Activated naive CD4-positive, alpha-beta T cell (primary cell): ENCODE results near the gene FARS2.
"Not testable (repeated sequence)": the region's sequence is repeated elsewhere in the genome, so short reads cannot be mapped to it uniquely, and the experiment has no call there.

Source experiments
- DNase-seq, 4 experiments: peaks; one replicate each; lab custom pipeline; 2025; lab: John Stamatoyannopoulos, UW

FARS2 gene

DNA sequence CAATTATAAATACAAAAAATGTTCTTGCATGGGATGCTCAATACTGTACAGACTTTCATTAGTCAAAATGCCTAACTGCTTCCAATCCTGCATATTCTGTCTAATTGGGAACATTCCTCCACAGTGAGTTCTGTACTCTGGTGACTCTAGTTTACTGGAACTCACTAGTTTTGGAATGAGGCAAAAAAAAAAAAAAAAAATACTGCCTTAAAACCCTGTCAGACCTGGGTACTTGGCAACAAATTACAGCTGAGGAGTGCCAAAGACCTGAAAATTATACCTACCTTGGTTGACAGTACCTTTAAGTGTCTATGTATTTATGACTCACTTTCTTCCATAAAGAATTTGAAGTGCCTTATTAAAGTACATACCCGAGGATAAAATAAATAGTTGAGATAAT lies 276.7 kb downstream of the FARS2 start:
- DNase-seq: no peak

DNA sequence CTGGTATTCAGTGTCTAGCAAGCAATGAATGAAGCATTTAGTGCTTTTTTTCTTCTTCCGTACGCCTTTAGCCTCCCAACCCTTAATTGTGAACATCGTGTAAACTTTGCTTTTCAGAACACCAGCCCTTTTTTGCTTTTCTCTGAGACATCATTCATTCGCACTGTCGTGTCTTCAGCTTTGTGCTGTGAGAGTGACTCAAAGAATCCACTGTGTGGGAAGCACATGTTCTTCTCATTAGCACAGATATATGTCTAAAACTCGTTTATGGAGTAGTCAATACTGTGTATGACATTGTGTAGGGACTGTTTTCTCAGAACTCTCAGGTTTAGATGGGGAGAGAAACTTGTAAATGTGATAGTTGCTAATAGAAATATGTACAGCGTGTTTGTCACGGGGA lies 279.1 kb downstream of the FARS2 start:
- DNase-seq: no peak

DNA sequence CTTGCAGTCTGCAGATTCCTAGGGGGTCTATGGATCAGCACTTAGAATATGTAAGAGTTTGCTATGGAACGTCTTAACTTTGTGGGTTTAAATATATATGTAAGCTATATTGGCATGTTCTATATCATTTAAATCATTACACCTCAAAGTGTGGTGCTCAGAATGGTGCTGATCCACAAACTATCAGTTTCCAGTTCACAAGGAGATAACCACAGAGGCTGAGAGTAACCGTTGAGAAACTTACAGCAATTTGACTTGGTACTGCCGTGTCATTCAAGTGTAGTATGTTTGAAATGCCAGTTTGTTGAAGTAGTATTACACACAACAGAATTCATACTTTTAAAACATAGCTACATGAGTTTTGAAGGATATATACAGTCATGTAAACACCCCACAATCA lies 279.7 kb downstream of the FARS2 start:
- no peak for DNase-seq

- DNase-seq: no peak
Measured at GRCh38 chr6:5541751-5542432, 280.6 kb downstream of the FARS2 start.

- no peak for DNase-seq
Measured at GRCh38 chr6:5547556-5547955, 286.2 kb downstream of the FARS2 start.

- DNase-seq: no peak
Measured at GRCh38 chr6:5550631-5551030, 289.3 kb downstream of the FARS2 start.

DNA sequence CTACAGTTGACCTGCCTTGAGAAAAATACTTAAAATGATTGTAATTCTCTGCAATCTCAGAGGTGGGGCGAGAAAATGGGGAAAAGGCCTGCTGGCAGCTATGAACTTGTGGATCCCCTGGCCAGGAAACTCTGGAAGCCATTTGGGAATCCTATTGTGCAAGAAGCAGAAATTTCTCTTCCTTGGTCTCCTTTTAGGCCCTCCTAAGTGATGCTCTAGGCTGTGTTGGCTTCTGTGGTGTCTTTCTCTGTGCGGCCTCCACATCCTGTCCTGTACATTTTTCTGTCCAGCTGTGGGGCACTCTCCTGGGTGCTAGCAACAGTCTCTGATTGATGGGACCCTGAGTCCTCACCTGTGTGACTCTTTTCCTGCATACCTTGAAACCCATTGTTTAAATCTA lies 290.9 kb downstream of the FARS2 start:
- no peak for DNase-seq

GRCh38 chr6:5553767-5554166 lies 292.5 kb downstream of the FARS2 start:
- no peak for DNase-seq

GRCh38 chr6:5554226-5554625 lies 292.9 kb downstream of the FARS2 start:
- no peak for DNase-seq

DNA sequence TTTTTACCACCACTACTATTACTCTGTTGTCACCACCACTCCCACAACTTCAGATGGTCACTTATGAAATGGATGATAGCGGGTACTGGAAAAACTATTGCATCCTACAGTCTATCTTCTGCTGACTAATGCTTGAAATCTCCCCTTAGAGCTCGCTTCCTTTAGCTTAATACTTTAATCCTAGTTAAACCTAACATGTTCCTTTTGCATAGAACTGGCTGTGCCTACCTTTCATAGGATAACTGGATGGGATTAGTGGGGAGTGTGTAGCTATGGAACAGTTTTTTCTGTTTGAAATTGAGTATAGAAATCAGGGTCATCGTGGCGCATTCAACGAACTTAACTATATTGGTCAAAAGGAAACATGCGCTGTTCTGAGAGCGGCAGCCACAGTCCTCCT lies 294.7 kb downstream of the FARS2 start:
- DNase-seq: no peak

DNA sequence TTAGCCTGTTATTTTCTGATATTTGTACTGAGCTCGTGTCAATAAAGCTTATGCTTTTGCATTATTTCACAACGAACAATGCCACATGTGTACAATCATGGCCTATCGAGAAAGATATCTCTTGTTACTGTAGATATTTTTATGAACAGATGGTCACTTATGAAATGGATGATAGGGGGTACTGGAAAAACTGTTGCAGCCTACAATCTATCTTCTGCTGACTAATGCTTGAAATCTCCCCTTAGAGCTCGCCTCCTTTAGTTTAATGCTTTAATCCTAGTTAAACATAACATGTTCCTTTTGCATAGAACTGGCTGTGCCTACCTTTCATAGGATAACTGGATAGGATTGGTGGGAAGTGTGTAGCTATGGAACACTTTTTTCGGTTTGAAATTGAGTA lies 296.2 kb downstream of the FARS2 start:
- DNase-seq: no peak

DNA sequence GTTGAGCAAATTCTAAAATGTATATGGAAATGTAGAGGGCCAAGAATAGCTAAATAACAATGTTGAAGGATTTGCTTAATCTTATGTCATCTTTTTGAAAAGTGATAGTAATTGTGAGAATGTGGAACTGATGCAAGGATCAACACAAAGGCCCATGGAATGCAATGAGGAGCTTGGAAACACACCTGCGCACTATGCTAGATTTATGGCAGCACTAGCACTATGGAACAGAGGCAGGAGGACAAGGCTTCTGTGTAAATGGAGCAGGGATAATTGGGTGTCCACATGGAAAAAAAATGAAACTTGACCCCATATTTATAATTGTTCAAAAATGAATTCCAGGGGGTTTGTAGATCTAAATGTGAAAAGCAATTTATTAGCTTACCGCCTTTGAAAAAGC lies 298.3 kb downstream of the FARS2 start:
- no peak for DNase-seq

DNA sequence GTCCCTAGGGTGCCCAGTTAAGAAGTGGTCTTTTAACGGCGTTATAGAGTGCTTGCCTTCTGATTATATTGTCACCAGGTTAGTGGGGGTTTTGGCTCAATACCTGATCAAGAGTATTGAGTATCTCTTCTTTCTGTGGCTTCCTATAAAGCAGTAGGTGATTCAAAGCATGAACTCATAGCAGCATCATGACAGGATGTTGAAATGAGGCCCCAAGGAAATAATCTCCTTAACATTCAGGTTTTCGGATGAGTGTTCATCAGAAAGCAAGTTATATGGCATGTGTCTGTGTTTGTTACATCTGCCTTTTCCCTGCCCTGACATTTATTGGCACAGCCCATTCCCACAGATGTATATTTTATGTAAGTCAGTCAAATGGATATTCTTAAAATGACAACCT lies 301.0 kb downstream of the FARS2 start:
- no peak for DNase-seq

GRCh38 chr6:5563086-5563485 lies 301.8 kb downstream of the FARS2 start:
- DNase-seq: no peak

DNA sequence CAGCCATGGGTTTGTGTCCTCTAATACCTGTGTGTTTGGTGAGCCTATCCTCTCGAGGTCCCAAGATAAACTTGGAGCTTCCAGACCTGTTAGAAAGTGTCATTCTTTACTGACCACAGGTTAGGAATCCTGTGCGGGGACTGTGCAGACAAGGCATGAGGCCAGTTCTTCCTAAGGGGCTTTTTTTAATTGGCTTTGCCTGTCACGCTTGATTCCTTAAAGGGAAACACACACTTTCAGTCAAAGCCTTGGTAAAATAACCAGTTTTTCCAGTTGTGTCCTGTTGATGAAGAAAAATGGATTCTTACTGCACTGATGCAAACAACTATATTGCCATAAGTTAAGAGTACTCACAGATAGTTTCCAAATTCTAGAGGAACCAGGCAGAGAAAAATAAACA lies 303.4 kb downstream of the FARS2 start:
- not testable (repeated sequence) for DNase-seq

- no peak for DNase-seq
Measured at GRCh38 chr6:5565971-5566370, 304.7 kb downstream of the FARS2 start.

DNA sequence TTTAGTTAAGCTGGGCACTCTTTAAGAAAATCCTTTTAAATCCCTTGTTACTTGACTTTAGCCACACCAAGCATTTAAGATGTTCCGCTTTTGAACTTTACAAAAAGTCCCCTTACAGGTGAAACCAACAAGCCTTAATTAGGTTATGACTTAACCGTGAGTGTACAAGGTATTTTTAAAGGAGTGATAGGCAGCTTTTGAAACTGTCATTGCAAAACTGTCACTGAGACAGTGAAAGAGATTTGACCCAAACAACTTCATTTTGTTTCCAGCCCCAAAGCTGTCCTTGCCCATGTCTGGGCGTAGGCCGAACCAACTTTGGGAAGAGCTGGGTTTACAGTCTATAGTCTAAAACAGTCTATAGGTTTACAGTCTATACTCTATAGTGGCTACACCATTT lies 305.4 kb downstream of the FARS2 start:
- DNase-seq: no peak

DNA sequence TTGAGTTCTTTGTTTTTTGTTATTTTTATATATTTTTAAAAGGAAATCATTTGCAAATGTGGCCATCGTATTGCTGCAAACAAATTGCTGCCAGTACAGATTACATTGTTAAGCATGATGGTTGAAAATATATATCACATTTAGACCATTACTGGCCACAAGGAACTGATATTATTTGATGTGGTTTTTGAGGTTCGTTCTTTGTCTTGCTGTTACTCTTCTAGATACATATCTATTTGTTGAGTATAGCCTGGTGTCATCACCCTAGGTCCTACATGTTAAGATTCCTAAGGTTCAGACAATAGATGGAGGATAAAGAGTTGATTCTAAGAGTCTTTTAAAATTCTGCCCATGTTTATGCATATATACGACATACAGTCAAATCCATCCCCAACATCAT lies 306.0 kb downstream of the FARS2 start:
- DNase-seq: no peak

- DNase-seq: no peak
Measured at GRCh38 chr6:5567890-5568289, 306.6 kb downstream of the FARS2 start.

DNA sequence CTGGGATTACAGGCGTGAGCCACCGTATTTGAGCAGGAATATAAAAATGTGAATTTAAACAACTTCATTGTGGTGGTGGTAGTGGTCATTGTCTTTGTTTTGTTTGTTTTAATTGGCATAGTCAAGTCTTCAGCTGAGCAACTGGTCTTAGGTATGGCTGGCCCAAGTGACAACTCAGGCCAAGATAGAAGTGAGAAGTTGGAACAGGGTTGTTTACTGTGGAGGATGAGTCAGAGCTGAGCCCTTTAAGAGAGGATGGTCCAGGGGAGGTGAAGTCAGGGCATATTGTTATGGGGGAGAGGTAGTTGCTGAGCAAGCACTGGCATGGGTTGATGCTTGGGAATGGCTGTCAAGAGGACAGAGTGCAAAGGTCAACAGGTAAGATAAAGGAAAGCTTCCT lies 308.2 kb downstream of the FARS2 start:
- DNase-seq: no peak

DNA sequence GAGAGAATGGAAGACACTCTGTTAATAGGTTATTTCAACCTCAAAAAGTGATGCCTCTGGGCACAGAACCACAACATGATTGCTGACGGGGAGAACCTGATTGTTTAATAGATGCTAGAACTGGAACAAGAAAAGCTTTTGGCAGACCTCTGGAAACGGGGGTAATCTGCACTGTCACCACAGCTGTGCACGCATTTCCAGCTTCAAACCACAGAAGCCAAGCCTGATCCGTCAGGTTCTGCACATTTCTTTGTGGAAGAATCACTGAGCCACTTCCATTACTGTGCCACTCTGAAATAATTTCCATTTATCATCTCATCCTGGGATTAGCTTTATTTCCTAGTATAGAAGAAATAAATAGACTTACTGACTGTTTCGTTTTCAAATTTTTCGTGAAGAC lies 309.3 kb downstream of the FARS2 start:
- no peak for DNase-seq

DNA sequence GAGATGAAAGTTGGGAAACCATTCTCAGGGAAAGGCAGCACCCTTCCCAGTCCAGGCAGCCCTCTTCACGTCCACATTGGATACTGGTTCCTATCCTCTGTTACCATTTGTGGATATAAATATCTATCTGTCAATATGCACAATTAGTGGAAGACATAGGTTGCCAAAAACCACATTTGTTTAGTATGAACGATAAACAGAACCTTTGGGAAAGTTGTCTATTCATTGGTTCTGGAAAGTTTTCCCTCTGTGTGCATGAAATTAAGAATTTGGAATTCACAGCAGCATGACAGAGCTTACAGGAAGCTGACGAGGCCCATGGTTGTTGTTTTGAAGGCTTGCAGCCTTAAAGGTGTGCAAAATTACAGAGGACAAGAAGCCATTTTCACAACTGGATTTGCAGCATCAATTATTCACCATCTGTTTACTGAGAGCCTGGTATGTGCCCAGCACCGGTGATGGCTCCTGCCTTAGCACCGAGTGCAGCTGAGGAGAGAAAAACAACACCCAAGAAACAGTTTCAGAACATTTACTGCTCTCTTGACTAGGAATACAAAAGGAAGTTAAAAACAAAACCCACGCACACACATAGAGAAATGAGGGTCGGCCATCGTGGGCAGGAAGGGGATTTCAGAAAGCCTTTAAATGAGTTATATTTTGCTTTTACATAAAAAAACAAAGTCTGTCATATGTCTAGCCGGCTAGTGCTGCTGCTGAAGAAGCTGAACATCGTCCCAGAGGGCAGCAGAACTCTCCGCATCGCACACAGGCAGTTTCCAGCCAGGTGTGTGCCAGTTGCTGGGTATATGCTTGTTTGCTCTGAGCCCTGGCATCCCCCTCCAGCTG lies 319.6 kb downstream of the FARS2 start:
- no peak for DNase-seq

- DNase-seq: no peak
Measured at GRCh38 chr6:5582762-5583161, 321.4 kb downstream of the FARS2 start.

DNA sequence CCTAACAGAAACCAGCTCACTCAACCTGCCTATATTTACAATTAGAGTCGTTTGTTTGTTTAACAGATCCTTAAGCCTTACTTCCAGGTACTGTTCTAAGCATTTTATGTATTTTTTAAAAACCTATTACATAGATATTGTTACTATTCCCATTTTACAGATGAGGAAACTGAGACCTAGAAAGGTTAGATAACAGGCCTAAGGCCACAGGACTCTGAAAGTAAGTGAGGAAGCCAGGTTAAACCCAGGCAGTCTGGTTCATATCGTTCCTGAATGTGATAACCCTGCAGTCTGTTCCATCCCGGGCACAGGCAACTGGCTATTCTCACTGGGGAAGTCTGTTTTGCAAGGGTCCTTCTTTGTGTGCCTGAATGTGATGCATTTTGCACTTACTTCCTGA lies 322.2 kb downstream of the FARS2 start:
- DNase-seq: no peak
